ENCODE data around the gene ZNF287.
"Not testable (repeated sequence)": the region's sequence is repeated elsewhere in the genome, so short reads cannot be mapped to it uniquely, and the experiment has no call there.

The ZNF287 gene

GRCh38 chr17:16568541-16569357 is at the start of gene ZNF287:
Gene ZNF287 (minus strand): TSS chr17:16569204. CDS start chr17:16567731, 1,473 bp downstream.
- DNase-seq: peak; percentile 94

- DNase-seq: no peak
These were observed 48.6 kb upstream of the ZNF287 start for GRCh38 chr17:16617481-16618060.

DNA sequence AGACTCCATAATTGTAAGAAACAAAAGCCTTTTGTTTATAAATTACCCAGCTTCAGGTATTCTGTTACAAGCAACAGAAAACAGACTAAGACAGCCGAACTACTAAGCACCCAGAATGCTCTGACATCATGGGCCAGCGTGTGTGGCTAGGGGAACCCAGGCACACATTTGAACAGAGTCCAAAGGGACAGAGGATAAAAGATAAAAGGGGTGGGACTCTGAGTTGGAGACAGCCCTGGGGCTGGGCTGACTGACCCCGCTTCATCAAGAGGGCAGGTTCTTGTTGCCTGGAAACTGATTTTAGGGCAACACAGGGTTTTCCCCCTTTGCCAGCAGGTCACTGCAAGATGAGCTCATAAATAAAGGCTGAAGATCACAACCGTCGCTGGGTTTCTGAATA is 30.5 kb upstream of the ZNF287 start:
- DNase-seq: no peak

GRCh38 chr17:16593356-16594102 is 24.5 kb upstream of the ZNF287 start:
- DNase-seq: no peak

GRCh38 chr17:16589097-16589969 is 20.3 kb upstream of the ZNF287 start:
- DNase-seq: peak; percentile 94

- DNase-seq: no peak
These were observed 16.8 kb upstream of the ZNF287 start for GRCh38 chr17:16585796-16586195.

- peak; percentile 95 for DNase-seq
These were observed 15.4 kb upstream of the ZNF287 start for GRCh38 chr17:16584273-16584995.

DNA sequence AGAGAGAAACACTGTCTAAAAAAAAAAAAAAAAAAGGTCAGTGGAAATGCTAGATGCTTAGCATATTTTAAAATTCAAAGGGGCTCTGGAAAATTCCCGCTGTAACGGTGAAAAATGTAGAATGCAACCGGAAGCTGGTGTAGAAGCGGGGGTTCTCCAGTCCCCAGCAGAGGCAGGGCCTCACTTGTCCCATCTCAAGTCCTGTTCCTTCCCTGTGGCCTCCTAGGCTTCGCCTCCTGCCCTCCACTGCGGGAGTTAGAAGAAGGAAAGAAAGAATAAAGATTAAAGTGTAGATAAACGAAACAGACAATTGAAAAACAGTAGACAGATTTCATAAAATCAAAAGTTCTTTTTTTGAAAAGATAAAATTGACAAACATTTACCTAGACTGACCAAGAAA is 14.8 kb upstream of the ZNF287 start:
- no peak for DNase-seq

DNA sequence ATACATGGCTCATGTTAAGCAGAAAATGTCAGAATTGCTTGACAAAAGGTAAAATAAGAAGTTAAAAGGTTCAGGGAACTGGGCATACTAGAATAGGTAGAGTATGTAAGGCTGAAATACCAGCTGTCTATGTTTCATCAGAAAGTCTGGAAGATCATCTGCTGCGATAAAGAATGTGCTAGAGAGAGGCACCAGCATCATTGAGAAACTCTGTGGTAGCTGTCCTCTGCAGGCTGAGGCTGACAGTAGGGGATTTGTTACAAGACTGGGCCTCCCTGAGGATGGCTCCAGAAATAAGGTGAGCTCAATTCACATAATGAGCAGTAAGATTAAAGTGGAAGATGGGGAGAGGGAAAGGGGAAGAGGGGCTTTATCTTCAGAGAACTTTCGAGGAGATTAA is 4.5 kb upstream of the ZNF287 start:
- DNase-seq: no peak

DNA sequence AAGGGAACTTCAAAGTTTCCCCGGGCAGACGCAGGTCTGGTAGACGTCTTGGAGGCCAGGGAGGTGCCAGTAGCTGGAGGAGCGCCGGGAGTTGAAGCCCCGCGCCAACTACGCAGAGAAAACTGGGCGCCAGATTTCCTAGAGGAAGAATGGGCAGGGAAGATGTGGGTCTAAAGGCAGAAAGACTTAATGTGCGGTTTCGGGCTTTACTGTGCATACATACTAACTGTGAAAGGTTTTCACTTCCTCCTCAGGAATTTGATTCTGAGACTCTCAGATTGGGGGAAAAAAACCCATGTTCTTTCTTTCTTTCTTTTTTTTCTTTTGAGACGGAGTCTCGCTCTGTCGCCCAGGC is 331 bp upstream of the ZNF287 start:
- no peak for DNase-seq

DNA sequence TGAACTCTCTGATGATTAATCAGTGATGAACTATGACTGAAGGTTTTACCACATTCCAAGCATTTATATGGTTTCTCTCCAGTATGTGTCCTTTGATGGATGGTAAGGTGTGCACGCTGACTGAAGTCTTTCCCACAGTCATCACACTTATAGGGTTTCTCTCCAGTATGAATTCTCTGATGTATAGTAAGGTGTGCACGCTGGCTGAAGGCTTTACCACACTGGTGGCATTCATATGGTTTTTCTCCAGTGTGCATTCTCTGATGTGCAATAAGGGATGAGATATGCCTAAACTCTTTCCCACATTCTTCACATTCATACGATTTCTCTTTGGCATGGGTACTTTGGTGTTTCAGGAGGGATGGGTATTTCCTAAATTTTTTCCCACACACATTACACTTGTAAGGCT is 16.4 kb downstream of the ZNF287 start:
- DNase-seq: no peak

DNA sequence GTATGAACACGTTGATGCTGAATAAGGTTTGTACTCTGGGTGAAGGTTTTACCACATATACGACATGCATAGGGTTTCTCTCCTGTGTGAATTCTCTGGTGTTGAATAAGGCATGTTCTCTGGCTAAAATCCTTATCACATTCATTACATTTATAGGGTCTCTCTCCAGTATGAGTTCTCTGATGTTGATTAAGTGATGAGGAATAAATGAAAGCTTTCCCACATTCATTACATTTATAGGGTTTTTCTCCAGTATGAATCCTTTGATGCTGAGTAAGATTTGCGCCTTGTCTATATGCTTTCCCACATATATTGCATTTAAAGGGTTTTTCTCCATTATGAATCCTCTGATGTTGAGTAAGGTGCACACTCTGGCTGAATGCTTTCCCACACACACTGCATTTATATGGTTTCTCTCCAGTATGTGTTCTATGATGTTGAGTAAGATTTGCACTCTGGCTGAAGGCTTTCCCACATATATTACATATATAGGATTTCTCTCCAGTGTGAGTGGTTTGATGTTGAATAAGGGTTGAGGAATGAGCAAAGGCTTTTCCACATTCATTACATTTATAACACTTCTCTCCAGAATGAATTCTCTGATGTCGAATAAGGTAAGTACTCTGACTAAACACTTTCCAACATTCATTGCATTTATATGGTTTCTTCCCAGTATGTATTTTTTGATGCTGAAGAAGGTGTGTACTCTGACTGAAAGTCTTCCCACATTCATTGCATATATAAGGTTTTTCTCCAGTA is 16.9 kb downstream of the ZNF287 start:
- no peak for DNase-seq

GRCh38 chr17:16537130-16537458 is 31.9 kb downstream of the ZNF287 start:
- DNase-seq: no peak

- no peak for DNase-seq
These were observed 34.8 kb downstream of the ZNF287 start for GRCh38 chr17:16534236-16534635.

- DNase-seq: no peak
These were observed 39.1 kb downstream of the ZNF287 start for GRCh38 chr17:16529906-16530305.

- no peak for DNase-seq
These were observed 41.7 kb downstream of the ZNF287 start for GRCh38 chr17:16527298-16527697.

GRCh38 chr17:16525556-16525955 is 43.4 kb downstream of the ZNF287 start:
- not testable (repeated sequence) for DNase-seq

- DNase-seq: peak; percentile 53
These were observed 47.8 kb downstream of the ZNF287 start for GRCh38 chr17:16521070-16521727.

- no peak for DNase-seq
These were observed 50.0 kb downstream of the ZNF287 start for GRCh38 chr17:16519021-16519420.

GRCh38 chr17:16517477-16517876 is 51.5 kb downstream of the ZNF287 start:
- DNase-seq: no peak

DNA sequence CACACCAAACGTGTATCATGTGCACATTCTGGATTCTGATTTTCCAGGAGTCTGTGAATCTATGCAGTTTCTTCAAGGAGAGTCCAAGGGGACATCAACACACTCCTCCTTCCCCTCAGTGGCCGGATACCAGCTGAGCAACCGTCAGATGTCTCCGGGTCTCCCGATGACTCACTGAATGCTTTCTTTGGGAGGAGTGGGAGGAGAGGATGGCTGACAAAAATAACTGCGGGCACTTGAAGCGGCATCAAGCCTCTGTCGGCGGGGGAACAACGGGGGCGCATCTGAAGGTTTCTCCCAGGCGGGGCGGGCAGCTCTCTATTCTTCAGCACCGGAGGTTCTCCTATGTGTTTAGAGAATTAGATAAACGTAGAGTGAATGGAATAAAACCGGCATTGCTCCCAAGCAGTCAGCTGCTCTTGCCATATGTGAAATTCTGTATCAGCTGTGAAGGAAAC is 52.4 kb downstream of the ZNF287 start:
- no peak for DNase-seq

Measured in activated CD4-positive, CD25-positive, alpha-beta regulatory T cell treated with anti-CD3 and anti-CD28 coated beads, Interleukin-2, amount 50 U/mL, for 72 hours (primary cell).